Astrocyte of the hippocampus (primary cell): Measurements from ENCODE around the gene ZBTB21.
A peak's percentile ranks its signal among the peaks of the same experiment; 100 is the strongest.

Experiments
- DNase-seq: peaks from one replicate; pipeline ENCODE4 v3.0.0; 2011; ENCODE audit warnings: low read depth, low spot score

The ZBTB21 gene

DNA sequence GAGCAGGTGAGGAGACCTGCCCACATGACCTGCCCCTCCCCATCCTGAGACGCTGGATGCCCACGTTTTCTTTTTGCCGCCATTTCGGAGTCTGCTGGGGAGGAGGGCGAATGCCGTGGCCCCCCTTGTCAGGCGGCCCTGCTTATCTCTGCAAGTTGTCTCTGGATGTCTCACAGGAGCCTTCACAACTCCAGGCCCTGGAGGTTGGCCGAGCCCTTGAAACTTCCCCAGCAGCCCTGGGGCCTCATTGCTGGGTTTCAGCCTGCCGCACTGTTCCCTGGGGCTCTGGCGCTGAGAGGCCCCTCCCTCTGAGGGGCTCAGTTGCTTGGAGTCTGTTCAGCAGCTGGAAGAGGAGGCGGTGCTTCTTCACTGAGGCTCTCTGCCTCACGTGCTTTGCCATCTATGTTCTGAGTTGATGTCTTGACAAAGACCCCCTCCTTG, 29.8 kb upstream of the ZBTB21 start:
- DNase-seq = no peak

DNA sequence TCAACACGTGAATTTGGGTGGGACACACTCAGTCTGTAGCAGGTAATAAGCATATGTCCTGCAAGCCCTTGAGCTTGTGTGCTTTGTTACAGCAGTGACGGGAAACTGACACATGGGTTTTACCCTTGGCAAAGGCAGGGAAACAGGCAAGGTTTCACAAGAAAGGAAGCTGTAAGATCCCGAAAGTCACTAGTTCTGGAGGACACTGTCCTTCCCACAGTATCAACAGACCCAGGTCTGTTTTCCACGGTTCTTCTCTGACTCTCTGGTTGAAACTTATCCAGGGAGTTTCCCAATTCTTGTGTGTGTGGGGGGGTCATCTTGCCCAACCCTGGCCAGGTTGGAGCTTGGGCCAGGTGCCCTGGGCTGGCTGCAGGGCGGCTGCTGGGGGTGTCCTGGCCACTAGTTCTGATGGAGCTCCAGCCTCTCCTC, 29.3 kb upstream of the ZBTB21 start:
- DNase-seq = peak; percentile 41

DNA sequence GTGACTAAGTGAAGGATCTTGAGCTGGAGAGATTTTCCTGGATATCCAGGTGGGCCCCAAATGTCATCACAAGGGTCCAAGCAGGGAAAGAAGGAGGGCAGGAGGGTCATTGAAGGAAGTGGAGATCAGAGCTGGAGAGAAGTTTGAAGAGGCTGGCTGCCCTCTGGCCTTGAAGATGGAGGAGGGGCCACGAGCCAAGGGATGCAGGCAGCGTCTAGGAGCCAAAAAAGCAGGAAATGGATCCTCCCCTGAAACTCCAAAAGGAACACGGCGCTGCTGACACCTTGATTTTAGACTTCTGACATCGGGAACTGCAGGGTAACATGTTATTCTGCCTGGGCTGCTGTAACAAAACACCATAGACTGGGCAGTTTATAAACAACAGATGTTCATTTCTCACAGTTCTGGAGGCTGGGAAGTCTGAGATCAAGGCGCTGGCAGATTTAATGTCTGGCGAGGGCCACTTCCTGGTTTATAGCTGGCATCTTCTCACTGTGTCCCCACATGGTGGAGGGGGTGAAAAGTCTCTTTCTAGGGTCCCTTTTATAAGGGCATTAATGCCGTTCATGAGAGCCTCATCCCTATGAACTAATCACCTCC, 28.8 kb upstream of the ZBTB21 start:
- DNase-seq = no peak

DNA sequence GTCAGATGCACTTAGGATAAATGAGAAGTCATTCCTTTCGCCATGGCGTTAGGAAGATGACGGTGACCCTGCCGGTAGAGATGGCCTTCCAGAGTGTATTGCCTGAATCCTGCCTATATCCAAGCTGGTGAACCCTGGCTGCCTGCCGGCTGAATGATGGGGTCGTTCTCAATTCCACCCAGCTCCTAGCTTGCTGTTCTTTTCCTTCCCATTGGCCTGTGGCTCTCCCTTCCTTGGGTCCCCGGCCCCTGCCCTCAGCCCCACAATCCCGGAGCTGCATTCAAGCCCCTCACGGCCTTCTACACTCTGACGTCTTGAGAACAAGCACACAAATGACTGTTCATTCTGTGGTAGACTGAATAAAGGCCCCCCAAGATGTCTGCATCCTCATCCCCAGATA, 28.2 kb upstream of the ZBTB21 start:
- no peak for DNase-seq

DNA sequence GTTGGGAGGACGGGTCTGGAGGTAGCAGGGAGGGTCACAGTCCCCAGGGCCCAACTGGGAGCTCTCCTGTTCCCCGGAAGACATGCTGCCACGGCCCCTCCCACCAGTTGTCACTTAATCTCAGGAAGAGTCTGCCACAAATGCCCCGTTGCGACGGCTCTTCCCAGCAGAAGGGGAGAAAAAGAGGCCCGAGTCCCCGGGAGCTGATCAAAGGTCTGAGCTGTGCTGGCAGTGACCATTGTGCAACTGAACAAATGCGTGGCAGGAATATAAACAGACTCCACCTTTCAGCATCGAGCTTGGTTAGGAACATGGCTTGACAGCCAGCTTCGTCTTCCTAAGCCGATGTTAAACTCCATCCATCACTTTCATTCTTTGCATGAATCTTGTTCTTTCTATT, 27.8 kb upstream of the ZBTB21 start:
- DNase-seq = no peak

DNA sequence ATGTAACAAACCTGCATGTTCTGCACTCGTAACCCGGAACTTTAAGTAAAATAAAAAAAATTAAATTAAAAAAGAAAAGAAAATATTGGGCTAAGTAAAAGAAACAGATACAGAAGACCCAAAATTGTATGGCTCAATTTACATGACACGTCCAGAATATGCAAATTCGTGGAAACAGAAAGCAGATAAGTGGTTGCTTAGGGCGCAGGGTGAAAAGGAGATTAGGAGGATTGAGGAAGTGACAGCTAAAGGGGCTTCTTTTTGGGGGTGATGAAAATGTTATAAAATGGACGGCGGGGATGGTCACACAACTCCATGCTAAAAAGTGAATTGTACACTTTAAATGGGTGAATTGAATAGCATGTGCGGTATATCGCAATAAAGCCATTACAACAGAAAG, 27.4 kb upstream of the ZBTB21 start:
- no peak for DNase-seq

DNA sequence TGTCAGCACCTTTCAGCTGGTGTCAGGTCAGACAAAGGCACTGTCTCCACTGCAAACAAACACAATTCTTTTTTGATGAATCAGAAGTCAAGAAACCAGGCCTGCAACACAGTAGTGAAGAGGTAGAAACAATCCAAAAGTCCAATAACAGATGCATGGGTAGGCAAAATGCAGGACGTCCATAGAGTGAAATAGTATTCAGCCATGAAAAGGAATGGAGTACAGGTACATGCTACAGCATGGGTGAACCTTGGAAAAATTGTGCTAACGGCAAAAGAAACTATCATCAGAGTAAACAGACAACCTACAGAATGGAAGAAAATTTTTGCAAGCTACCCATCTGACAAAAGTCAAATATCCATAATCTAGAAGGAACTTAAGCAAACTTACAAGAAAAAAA, 26.2 kb upstream of the ZBTB21 start:
- DNase-seq = no peak

DNA sequence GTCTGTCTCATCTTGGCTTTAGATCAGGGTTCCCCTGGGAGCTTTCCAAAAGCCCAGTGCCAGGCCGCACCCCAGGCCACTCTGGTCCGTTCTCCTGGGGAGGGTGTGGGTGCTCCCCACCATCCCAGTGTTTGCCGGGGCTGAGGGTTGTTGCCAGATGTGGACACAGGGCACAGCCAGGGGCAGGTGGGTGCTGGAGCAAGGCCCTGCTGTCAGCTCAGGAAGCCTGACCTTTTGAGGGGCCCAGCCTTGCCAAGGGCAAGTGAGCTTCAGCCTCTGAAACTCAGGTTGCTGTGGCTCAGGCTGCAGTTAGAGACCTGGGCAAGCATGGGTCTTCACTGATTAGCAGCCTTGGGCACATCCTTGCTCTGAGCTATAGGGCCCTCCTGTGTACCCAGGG, 22.8 kb upstream of the ZBTB21 start:
- no peak for DNase-seq

DNA sequence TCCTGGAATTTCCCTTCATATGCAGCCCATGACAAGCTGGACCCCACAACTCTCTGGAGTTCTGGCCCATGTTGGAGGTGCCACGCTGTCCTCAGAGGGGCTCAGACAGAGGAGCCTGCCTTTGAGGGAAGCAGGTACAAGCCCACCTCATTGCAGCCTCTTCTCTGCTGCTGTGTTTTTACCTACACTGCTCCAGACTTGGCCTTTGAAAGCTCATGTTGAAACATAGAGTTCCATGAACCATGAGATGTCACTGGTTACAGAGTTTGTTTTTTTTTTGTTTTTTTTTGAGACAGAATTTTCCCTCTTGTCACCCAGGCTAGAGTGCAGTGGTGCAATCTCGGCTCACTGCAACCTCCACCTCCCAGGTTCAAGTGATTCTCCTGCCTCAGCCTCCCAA, 22.1 kb upstream of the ZBTB21 start:
- no peak for DNase-seq

DNA sequence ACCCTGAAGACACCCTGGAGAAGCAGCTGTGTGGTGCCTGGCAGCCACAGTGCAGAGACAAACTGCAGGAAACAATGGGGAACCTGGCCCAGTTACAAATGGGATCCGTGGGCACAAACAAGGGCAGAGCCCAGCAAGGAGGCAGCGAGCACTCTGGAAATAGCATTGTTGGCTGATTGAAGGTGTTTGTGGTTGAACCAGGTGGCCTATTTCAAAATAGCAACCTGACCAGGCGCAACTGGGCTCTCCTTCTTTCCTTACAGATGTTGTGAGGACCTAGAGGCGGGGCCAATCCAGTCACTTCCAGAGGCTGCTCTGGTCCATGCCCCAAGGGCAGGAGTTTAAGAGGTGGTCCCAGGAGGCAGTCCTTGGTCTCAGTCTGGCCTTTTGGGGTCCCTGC, 21.7 kb upstream of the ZBTB21 start:
- no peak for DNase-seq

DNA sequence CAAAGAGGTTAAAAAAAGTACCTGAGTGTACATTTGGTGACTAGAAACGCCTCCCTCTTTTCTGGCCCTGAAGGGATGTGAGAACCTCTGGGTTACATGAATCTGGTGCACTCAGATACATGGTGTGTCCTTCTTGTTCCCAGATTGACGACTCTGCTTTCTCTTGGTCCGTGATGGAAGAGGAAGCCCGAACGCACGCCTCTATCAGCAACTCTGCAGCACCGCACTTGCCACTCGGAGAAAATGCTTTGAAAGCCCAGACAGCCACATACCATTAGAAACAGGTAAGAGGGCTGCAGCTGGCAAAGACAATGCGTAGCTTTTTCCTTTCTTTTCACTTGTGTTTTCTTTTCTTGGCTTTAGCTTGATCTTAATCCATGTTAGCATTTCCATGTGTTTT, 21.1 kb upstream of the ZBTB21 start:
- no peak for DNase-seq

DNA sequence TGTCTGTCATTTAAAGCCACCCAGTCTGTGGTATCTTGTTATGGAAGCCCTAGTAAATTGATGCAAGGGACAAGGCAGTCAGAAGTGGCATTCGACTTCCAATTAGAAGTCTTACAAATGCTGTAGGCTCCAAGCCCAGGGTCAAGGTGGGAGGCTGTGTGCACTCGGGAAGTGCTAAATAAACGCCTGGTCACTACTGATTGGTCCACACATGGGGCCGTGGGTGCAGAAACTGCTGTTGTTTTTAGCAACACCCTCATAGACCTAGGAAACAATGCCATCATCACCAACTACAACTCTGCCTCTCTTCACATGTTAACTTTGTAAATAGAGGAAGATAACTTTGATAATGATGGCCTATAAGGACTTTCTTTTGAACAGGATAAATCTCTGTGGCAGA, 20.2 kb upstream of the ZBTB21 start:
- DNase-seq = no peak

DNA sequence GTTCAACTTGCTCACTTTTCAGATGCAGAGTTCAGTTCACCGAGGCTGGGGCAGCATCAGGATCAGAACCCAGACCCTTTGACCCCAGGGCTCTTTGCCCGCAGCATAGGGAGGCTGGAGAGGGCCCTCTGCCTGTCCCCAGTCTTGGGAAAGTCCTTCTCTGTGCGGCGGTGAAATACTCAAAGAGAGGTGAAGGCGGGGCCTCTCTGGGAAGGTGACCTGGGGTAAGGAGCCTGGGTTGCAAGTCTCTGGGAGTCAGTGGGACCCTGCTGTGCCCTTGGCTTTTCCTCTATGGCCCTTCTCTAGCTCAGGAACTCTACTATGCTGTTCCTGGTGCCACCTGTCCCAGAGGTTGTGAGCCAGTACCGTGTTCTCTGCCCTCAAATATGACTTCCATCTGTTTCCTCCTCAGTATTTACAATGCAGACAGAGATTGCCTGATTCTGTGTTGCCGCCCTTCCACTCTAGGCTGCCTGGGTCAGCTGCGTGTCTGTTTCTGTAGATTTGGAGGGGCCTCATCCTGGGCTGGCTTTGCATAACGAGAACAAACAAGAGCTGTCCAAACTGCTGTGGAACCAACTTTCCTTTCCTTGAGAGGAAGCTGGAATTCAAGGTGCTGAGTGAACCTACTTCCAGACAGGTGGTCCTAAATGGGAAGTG, 18.7 kb upstream of the ZBTB21 start:
- no peak for DNase-seq

DNA sequence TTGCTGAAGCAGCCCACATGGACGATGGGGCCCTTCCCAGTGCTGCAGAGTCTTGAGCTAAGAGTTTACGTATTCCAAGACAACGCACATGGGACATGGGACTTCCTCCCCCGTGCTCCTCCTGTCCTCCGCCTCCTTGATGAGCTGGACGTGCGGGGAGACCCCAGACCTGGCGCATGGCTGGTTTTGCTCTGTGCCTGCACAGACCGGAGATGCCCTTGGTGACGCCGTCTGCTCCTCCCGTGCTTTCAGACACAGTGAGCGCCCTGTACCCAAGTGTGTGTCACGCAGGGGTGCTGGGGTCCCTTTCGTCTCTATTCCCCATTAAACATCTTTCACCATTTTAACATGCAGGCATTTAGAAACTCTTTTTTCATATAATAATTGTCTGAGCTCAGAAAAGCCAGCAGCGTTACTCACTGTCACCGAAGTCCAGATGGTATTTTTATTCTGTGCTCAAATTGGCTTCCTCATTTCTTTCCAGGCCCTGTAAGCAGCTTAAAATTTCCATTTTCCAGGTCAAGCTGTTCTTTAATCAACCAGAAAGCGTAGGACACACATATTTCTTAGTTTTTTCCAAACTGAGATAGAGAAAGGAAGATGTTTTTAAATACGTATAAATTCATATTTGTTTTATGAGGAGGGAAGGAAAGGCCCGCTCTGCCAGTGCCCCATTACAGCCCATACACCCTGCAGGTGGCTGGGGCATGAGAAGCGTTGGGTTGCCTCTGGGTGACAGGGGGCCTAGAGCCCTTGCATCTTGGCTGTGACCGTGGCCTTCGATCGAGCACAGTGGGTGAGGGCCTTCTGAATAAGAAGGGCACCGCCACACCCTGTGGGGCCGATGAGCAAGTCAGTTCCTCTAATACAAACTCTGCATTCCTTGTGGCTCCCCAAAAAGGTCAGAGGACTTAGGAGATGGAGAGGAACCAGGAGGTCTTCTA, 17.9 kb upstream of the ZBTB21 start:
- no peak for DNase-seq

DNA sequence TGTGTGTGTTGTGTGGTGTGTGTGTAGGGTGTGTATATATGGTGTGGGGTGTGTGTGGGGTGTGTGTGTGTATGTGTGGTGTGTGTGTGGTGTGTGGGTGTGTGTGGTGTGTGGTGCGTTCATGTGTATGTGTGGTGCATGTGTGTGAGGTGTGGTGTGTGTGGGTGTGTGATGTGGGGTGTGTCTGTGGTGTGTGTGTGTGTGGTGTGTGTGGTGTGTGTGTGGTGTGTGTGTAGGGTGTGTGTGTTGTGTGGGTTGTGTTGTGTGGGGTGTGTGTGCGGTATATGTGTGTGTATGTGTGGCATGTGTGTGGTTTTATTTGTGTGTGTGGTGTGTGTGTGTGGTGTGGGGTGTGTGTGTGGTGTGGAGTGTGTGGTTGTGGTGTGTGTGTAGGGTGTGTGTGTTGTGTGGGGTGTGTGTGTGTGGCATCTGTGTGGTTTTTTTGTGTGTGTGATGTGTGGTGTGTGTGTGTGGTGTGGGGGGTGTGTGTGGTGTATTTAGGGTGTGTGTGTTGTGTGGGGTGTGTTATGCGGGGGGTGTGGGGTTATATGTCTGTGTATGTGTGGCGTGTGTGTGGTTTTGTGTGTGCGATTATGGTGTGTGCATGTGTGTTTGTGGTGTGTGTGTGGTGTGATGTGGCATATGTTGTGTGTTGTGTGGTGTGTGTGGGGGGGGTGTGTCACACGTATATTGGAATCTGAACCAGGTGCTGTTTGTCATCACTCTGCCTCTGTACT, 17.1 kb upstream of the ZBTB21 start:
- DNase-seq = no peak

DNA sequence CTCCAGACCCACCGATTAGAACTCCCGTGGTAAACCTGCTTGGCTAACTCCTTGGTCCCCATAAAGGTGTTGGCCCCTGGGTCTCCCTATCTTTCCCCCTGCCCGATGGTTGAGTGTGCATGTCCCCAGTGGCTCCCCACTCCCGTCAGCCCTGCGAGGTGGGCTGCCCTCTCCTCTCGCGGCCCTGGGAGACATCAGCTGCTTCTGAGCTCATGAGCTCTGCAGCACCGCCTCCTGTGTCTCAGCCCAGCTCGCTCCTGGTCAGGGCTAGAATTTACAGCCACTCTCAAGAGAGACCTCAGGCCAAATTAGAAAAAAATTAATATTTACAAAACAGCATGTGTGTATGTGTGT, 15.9 kb upstream of the ZBTB21 start:
- DNase-seq = no peak

DNA sequence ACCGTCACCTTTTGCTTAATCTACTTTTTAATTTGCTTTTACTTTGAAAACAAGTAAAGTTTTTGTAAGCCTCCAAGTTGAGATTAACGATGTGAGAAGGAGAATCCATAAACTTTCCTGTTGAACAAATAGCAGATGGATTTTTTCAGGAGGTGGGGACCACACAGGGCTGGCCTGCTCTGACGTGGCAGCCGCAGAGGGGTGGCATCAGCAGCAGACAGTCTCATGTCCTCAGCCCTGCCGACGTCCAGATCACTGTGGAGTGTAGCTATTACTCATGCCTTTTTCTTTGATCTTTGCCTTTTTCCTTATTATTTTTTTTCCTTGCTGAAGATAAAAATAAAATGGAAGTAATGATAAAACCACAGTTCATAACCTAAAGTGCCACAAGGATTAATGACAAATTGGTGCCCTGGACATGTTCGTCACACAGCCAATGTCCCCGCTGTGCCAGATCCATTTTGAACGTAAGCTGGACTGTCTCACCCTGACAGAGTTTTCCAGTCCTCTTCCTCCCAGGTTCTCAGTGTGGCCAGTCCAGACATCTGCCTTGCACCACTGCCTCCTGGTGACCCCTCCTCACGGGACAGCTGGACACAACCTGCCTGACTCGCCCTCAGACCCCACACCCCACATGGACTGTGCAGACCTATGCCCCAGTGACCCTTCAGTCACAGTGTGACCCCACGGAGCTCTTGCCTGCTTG, 15.4 kb upstream of the ZBTB21 start:
- peak; percentile 50 for DNase-seq

DNA sequence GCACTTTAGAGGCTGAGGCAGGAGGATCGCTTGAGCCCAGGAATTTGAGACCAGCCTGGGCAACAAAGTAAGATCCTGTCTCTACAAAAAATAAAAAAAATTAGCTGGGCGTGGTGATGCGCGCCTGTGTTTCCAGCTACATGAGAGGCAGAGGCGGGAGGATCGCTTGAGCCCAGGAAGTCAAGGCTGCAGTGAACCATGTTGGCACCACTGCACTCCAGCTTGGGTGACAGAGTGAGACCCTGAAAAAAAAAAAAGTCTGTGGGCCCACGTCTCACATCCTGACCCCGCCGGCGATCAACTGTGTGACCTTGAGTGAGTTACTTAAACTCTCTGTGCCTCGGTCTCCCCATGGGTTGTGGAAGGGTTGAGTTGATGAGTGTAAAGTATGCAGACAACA, 12.7 kb upstream of the ZBTB21 start:
- no peak for DNase-seq

DNA sequence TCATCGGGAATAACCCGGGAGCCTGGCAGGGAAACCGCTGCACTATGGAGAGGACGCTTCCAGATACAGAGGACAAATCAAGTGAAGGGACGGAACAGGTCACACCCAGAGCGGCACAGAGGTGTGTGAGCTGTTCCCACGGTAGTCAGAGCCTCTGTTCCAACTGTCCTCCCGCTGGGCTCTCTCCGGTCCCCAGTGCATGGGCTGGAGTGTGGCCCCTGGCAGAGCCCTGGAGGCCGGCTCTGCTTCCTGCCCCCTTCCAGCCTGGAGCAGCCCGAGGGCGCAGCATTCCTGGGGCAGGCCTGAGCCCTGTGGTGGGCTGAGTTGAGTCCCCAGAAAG, 11.9 kb upstream of the ZBTB21 start:
- DNase-seq = no peak

DNA sequence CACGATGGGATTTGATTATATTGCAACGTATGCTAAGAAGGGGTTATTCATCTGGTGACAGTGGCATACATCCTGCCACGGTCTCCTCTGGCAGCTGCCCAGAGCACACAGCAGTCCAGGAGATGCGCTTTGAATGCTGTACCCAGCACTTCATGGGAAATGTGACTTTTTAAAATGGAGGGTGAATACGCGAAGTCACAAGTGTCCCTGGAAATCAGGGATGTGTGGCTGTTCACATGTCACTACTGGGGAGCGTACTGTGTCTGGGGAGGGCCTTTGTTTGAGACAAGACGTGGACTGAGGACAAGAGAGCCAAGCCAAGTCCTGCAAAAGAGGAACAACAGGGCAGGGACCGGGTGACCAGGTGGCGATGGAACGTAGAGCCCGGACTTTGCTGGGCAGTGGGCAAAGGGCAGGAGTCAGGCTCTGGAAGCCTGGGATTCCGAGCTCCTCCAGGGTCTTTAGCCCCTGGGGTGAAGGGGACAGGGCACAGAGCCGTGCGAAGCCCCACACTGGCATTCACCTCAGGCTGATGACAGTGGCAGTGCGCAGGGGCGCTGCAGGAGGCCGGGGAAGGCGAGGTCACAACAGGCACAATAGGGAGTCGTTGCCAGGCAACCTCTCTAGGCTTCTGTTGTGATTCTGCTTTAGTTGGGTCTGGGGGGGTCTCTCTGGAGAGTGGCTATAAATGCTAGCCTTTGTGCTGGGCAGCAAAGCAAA, 11.4 kb upstream of the ZBTB21 start:
- peak; percentile 65 for DNase-seq

DNA sequence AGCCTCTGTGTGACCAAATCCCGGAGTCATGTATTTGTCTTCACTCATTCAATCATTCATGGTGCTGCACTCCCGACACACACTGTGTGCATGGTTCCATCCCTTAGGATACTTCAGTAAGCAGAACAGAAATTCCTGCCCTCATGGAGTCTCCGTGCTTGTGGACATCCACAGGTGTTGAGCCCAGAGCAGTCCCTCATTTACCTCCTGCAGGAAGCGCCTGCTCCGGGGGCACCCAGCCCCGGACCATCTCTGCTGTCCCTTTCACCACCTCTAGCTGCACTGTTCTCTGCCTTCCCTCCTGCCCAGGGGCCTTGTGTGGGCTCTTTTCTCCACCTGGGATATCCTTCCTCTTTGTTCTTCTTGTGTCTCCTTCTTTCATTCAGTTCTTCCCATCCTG, 9.5 kb upstream of the ZBTB21 start:
- DNase-seq = no peak
